ENCODE results near the gene IFT52. TPM values are rescaled to one million over a fixed set of nuclear protein-coding genes. Genes with fewer than 3 reads are reported as not detected.

The IFT52 gene
- polyA plus RNA-seq, 2 of the 4 experiments (the other 2 are of a cell fraction), result 26.3 to 42.2 TPM

- no peak for TF ChIP-seq MAX (IDR thresholded peaks at IDR 0.05)
- TF ChIP-seq CHD4 (IDR thresholded peaks at IDR 0.05; ENCODE audit: borderline replicate concordance), result no peak
- TF ChIP-seq GATA3 (IDR thresholded peaks at IDR 0.05; ENCODE audit: borderline replicate concordance), result no peak
- TF ChIP-seq ZC3H11A (IDR thresholded peaks at IDR 0.05), result no peak
- no peak for TF ChIP-seq ZFP36 (IDR thresholded peaks at IDR 0.05; ENCODE audit: borderline replicate concordance, partially characterized antibody)
- TF ChIP-seq HOXB5 (CRISPR knock-in tag; IDR thresholded peaks at IDR 0.05), result no peak
- TF ChIP-seq ESRRA (IDR thresholded peaks at IDR 0.05; ENCODE audit: borderline replicate concordance, low read length), result no peak
- TF ChIP-seq RFX5 (IDR thresholded peaks at IDR 0.05), result no peak
- TF ChIP-seq ELK1 (IDR thresholded peaks at IDR 0.05; ENCODE audit: low read depth, low read length), result no peak
- no peak for TF ChIP-seq USF2 (IDR thresholded peaks at IDR 0.05)
- no peak for TF ChIP-seq ZNF302 (CRISPR knock-in tag; IDR thresholded peaks at IDR 0.05)
- TF ChIP-seq RNF2 (IDR thresholded peaks at IDR 0.05; ENCODE audit: borderline replicate concordance, low read depth), result no peak
- TF ChIP-seq EHMT2 (IDR thresholded peaks at IDR 0.05; ENCODE audit: low read depth), result no peak
- no peak for TF ChIP-seq TFCP2L1 (CRISPR knock-in tag; IDR thresholded peaks at IDR 0.05)
- no peak for TF ChIP-seq RCOR1 (IDR thresholded peaks at IDR 0.05; ENCODE audit: low read depth, low read length)
- no peak for ATAC-seq
- Histone ChIP-seq H3K27ac (no peak overlapping the region), H3K4me3 (no peak overlapping the region), H3K9me3 (no peaks in the 10 kb centered on the region), H3K4me1 (no peaks in the 10 kb centered on the region), H3K4me2 (no peak overlapping the region)
- WGBS (ENCODE audit: missing lambda C conversion rate), result 95% methylated on average over 3 of the region's 3 CpGs
- no peak for DNase-seq (ENCODE audit: low read depth in 1 of 2, low spot score in 1 of 2)
- ChIA-PET CTCF (no interaction called here), POLR2A (no interaction called here)
- FAIRE-seq, result no peak
Measured at GRCh38 chr20:43694763-43695162, 104.0 kb downstream of the IFT52 start.

GRCh38 chr20:43695571-43695970, 104.8 kb downstream of the IFT52 start:
- 93% methylated on average over 8 of the region's 8 CpGs for WGBS (ENCODE audit: missing lambda C conversion rate)
- Histone ChIP-seq H3K9me3 (no peaks in the 10 kb centered on the region), H3K4me3 (no peak overlapping the region), H3K4me1 (no peaks in the 10 kb centered on the region), H3K4me2 (no peak overlapping the region), H3K27ac (no peak overlapping the region)
- DNase-seq (ENCODE audit: low read depth in 1 of 2, low spot score in 1 of 2), result no peak
- ChIA-PET POLR2A (no interaction called here), CTCF (no interaction called here)
- TF ChIP-seq CHD2 (IDR thresholded peaks at IDR 0.05; ENCODE audit: low read length, partially characterized antibody) (no peak), SMC3 (IDR thresholded peaks at IDR 0.05) (no peak), POLR2AphosphoS2 (conservative IDR thresholded peaks at IDR 0.05; ENCODE audit: low read length) (no peak), PHF8 (IDR thresholded peaks at IDR 0.05; ENCODE audit: borderline replicate concordance, low read depth) (no peak), ZSCAN20 (CRISPR knock-in tag; IDR thresholded peaks at IDR 0.05) (no peak), ZNF302 (CRISPR knock-in tag; IDR thresholded peaks at IDR 0.05) (no peak), BCL3 (IDR thresholded peaks at IDR 0.05) (no peak), CBX2 (IDR thresholded peaks at IDR 0.05; ENCODE audit: borderline replicate concordance, low read depth) (no peak), MAX (IDR thresholded peaks at IDR 0.05) (no peak), MYC (IDR thresholded peaks at IDR 0.05; ENCODE audit: borderline replicate concordance, low read length) (no peak), KDM1A (IDR thresholded peaks at IDR 0.05; ENCODE audit: low read depth) (no peak), RAD21 (conservative IDR thresholded peaks at IDR 0.05 in 1 of 2, IDR thresholded peaks at IDR 0.05 in 1 of 2) (no peak), CHD4 (IDR thresholded peaks at IDR 0.05; ENCODE audit: borderline replicate concordance) (no peak), HEYL (CRISPR knock-in tag; IDR thresholded peaks at IDR 0.05) (no peak), FOXS1 (CRISPR knock-in tag; IDR thresholded peaks at IDR 0.05) (no peak), NPAS2 (CRISPR knock-in tag; IDR thresholded peaks at IDR 0.05; ENCODE audit: borderline replicate concordance) (no peak), SREBF2 (IDR thresholded peaks at IDR 0.05) (no peak), FOSL2 (IDR thresholded peaks at IDR 0.05) (no peak), FOSL2 (CRISPR knock-in tag; IDR thresholded peaks at IDR 0.05) (no peak), CTCF (IDR thresholded peaks at IDR 0.05) (no peak)
- ATAC-seq, result no peak
- FAIRE-seq, result no peak

All from A549 (cell line).